GM20000 (cell line): ENCODE results near the gene INTS14.
"Not testable (repeated sequence)": the region's sequence is repeated elsewhere in the genome, so short reads cannot be mapped to it uniquely, and the experiment has no call there.

ENCODE experiments used
- DNase-seq: peaks from one replicate; pipeline ENCODE4 v3.0.0; 2012; ENCODE audit warnings: low spot score
- TF ChIP-seq, protein P1 (sequence below): IDR thresholded peaks from 2 replicates; pipeline ENCODE4 v1.5.1; 2012; ENCODE audit warnings: mild to moderate bottlenecking, control low read depth; ENCODE audit errors: extremely low read depth, missing control alignments

The INTS14 gene

DNA sequence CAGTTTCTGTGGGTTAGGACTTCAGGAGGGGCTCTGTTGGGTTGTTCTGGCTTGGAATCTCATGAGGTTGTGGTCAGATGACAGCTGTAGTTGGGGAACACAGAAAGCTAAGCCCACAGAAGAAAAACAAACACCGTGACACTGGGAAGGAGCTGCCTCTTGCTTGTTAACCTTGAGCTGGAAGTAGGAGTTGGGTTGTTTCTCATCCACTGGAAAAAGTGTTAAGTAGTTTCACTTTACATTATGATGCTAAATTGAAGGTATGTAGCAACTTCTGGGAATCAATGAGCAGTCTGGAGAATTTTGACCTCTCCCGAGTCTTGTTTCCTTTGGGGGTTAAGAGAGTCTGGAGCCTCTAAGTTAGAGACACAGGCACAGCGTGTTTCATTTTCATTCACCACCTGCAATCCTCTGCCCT lies 60.2 kb downstream of the INTS14 start:
- no peak for DNase-seq
- TF ChIP-seq, protein P1, sequence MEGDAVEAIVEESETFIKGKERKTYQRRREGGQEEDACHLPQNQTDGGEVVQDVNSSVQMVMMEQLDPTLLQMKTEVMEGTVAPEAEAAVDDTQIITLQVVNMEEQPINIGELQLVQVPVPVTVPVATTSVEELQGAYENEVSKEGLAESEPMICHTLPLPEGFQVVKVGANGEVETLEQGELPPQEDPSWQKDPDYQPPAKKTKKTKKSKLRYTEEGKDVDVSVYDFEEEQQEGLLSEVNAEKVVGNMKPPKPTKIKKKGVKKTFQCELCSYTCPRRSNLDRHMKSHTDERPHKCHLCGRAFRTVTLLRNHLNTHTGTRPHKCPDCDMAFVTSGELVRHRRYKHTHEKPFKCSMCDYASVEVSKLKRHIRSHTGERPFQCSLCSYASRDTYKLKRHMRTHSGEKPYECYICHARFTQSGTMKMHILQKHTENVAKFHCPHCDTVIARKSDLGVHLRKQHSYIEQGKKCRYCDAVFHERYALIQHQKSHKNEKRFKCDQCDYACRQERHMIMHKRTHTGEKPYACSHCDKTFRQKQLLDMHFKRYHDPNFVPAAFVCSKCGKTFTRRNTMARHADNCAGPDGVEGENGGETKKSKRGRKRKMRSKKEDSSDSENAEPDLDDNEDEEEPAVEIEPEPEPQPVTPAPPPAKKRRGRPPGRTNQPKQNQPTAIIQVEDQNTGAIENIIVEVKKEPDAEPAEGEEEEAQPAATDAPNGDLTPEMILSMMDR, result no peak

DNA sequence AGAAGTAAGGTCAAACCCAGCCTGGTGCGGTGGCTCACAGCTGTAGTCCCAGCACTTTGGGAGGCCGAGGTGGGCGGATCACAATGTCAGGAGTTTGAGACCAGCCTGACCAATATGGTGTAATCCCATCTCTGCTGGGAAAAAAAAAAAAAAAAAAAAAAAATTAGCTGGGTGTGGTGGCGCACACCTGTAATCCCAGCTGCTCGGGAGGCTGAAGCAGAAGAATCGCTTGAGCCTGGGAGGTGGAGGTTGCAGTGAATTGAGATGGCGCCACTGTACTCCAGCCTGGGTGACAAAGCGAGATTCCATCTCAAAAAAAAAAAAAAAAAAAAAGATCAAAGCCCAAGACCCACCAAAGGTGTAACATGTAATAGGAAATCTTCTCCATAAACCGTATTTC lies 61.6 kb downstream of the INTS14 start:
- not testable (repeated sequence) for DNase-seq

DNA sequence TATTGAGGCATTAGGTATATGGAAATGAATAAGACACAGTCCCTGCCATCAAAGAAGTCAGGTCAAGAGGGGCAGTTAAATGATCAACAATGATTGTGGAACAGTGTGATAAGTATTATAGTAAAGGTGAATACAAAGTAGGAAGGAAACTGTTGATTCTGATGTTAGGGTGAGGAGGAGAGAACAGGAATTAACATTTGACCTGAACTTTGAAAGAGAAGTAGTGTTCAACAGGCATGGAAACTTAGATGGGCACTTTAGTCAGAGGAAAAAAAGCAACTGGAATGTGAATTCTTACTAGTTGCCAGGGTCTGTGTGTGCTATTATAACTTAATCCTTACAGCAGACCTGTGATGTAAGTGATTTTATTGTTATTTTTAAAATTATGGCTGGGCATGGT lies 63.1 kb downstream of the INTS14 start:
- TF ChIP-seq, protein P1, result no peak
- DNase-seq, result no peak

DNA sequence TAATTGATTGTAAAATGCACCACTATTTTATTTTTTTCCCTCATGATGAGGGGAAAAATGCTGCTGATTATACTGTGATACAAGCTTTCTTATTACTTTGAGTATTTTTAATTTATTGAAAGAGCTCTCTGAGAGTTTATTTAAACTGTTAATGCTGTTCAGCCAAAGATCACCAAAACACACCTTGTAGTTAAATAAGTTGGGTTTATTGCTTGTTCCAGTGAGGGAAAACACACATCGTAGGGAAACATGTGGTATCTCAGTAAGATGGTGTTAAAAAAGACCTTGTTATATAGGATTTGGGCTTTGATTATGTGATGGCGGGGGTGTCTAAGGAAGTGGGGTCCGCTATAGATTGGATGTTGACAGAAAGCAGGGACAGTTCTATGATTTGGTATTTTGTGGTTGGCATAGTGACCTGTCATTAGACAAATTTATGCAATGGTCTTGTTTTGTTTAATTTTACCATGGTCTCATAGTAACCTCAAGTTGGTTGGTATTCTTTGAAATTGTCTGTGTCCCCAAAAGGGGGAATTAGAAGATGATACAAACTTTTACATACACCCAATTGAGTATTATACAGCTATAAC lies 69.6 kb downstream of the INTS14 start:
- TF ChIP-seq, protein P1, result no peak
- DNase-seq, result no peak

DNA sequence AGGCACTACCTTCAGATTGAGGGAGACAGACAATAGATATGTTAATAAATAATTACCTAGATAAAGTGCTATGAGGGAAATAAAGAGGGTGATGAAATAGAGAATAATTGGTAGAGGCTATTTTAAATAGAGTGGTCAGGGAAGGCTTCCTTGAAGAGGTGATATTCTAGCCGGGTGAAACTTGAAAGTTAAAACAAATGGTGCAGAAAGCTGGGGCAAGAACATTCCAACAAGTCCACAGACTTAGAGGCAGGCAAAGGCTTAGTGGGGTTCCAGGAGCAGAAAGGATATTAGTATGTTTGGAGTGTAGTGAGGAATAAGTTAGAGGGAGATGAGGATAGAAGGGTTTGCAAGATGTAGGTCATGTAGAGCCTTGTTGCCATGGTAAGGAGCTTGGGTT lies 70.6 kb downstream of the INTS14 start:
- DNase-seq, result no peak
- TF ChIP-seq, protein P1, result no peak

DNA sequence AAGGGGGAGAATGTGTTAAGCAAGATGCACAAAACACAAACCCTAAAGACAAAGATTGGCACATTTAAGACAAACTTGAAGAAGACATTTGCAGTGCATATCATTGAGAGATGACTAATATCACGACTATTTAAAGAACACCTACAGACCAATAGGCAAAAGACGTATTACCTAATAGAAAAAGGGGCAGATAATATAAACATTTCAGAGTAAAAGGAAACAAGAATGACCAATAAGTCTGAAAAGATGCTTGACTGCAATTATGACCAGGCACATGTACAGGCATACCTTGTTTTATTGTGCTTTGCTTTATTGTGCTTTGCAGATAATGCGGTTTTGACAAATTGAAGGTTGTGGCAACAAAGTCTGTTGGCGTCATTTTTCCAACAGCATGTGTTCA lies 75.7 kb downstream of the INTS14 start:
- TF ChIP-seq, protein P1, result no peak
- no peak for DNase-seq

DNA sequence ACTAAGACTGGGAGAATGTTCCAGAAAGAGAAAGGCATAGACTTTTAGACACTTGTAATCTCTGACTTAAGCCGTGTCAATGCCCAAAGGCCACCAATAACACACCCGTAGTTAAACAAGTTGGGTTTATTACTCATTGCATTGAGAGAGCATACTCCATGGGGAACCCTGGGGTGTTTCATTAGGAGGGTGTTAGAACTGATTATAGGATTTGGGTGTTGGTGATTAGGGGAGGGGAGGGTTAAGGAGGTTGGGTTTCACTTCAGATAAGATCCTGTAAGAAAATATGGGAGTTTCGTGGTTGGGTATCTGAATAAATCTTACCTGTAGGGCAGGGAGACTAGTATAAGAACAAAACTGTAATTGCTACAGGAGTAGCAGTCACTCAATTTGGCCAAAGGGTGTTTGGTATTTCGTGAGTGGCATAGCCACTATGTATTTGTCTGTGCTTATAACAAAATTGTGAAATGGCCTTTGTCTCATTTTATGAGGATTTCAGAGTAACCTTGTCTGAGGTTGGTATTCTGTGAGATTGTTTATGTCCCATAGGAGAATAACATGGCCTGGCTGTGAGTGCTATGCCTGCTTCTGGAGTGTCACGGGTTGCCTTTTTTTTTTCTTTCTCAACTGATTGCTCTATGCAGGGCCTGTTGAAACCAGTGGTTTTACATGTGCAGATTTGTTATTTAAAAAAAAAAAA lies 77.7 kb downstream of the INTS14 start:
- DNase-seq, result no peak
- TF ChIP-seq, protein P1, result no peak

DNA sequence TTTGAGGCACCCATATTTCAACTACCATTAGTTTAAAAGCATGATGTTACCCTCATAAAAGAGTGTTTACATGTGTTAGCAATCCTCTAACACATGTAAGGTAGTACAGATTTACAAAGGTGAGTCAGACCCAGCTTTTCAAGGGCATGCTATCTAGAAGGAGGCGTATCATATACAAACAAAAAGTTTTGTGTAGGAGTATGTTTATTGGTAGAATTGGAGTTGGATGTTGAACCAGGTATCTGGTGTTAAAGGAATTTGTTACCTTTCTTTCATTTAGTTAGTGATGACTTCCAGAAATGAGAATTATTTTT lies 78.2 kb downstream of the INTS14 start:
- TF ChIP-seq, protein P1, result no peak
- no peak for DNase-seq
